SK-N-SH (cell line): ENCODE data around the gene ELP4. TPM values are rescaled to one million over a fixed set of nuclear protein-coding genes. Genes with fewer than 3 reads are reported as not detected.

ENCODE experiments used
- CTCF ChIA-PET: fragments of 300-600, 350-600 bp; formaldehyde crosslinking; extraction: SDS; loops from one replicate; lab custom pipeline; 2021; lab: Yijun Ruan, JAX
- POLR2A ChIA-PET: fragments of 350-600 bp; sonication (Branson Sonifier 250); formaldehyde crosslinking; extraction: SDS; loops from one replicate; lab custom pipeline; 2020; ENCODE audit warnings: antibody characterized with exemption, inconsistent platforms; lab: Yijun Ruan, JAX
- DNase-seq: peaks from one replicate; pipeline ENCODE4 v3.0.0; 2012
- H2AFZ ChIP-seq: fragments of 200-600 bp; sonication (generic); 2 replicates; pipeline ENCODE4 v1.8.1; 2016; ENCODE audit warnings: antibody characterized with exemption, mild to moderate bottlenecking, low read depth
- H3F3A ChIP-seq: fragments of 200-600 bp; sonication (generic); replicated peaks from 2 replicates; pipeline ENCODE3; 2016; ENCODE audit warnings: antibody characterized with exemption, mild to moderate bottlenecking; ENCODE audit not compliant: insufficient read depth
- H3K27ac ChIP-seq, 2 experiments: fragments of 200-500 bp in 1 of 2; fragments of 200-600 bp in 1 of 2; sonication (Bioruptor generic) in 1 of 2; sonication (generic), shearing (Covaris generic) in 1 of 2; 2 replicates each; pipeline versions ENCODE4 v1.5.1 to v1.6.1; 2014 to 2016; ENCODE audit warnings: low read depth in 2 of 2, inconsistent platforms in 1 of 2, low read length in 1 of 2, mild to moderate bottlenecking in 1 of 2, mixed read lengths in 1 of 2
- H3K27me3 ChIP-seq: fragments of 200-600 bp; sonication (generic), shearing (Covaris generic); 2 replicates; pipeline ENCODE4 v1.6.1; 2016; ENCODE audit warnings: mixed run types; ENCODE audit not compliant: insufficient read depth
- H3K36me3 ChIP-seq, 2 experiments: fragments of 200-500 bp in 1 of 2; fragments of 200-600 bp in 1 of 2; sonication (Bioruptor generic) in 1 of 2; sonication (generic) in 1 of 2; replicated peaks in 1 of 2; 2 replicates each; pipeline versions ENCODE3 to v1.5.1; 2014 to 2016; ENCODE audit warnings: low read length in 1 of 2, mild to moderate bottlenecking in 1 of 2; ENCODE audit not compliant: insufficient read depth in 2 of 2, control insufficient read depth in 1 of 2
- H3K4me1 ChIP-seq, 2 experiments: fragments of 200-500 bp in 1 of 2; fragments of 200-600 bp in 1 of 2; sonication (Bioruptor generic) in 1 of 2; sonication (generic), shearing (Covaris generic) in 1 of 2; 2 replicates each; pipeline versions ENCODE4 v1.5.1 to v1.6.1; 2014 to 2016; ENCODE audit warnings: low read depth in 1 of 2, low read length in 1 of 2, mixed run types in 1 of 2; ENCODE audit not compliant: insufficient read depth in 2 of 2, control insufficient read depth in 1 of 2
- H3K4me2 ChIP-seq: fragments of 200-600 bp; sonication (generic), shearing (Covaris generic); 2 replicates; pipeline ENCODE4 v1.6.1; 2017; ENCODE audit warnings: mixed run types
- H3K4me3 ChIP-seq, 2 experiments: fragments of 200-500 bp in 1 of 2; fragments of 200-600 bp in 1 of 2; sonication (Bioruptor generic) in 1 of 2; sonication (generic), shearing (Covaris generic) in 1 of 2; 2 replicates each; pipeline versions ENCODE4 v1.5.1 to v1.8.1; 2014 to 2016; ENCODE audit warnings: low read depth in 2 of 2, inconsistent platforms in 1 of 2, low read length in 1 of 2, mild to moderate bottlenecking in 1 of 2, mixed read lengths in 1 of 2, moderate library complexity in 1 of 2
- H3K79me2 ChIP-seq: fragments of 200-600 bp; sonication (generic); 2 replicates; pipeline ENCODE4 v1.8.1; 2017; ENCODE audit warnings: mild to moderate bottlenecking; ENCODE audit not compliant: insufficient read depth
- H3K9ac ChIP-seq: fragments of 200-600 bp; sonication (generic); 2 replicates; pipeline ENCODE4 v1.6.1; 2017; ENCODE audit warnings: mixed run types
- H3K9me2 ChIP-seq: fragments of 200-600 bp; sonication (generic); 2 replicates; pipeline ENCODE4 v1.6.1; 2017; ENCODE audit warnings: mixed run types
- H3K9me3 ChIP-seq: fragments of 200-600 bp; sonication (generic); 2 replicates; pipeline ENCODE4 v1.6.1; 2017; ENCODE audit warnings: mixed run types, mild to moderate bottlenecking, moderate library complexity
- H4K20me1 ChIP-seq: fragments of 200-600 bp; sonication (generic); 2 replicates; pipeline ENCODE4 v1.6.1; 2017; ENCODE audit warnings: mild to moderate bottlenecking, mixed run types; ENCODE audit not compliant: insufficient read depth
- CHD2 ChIP-seq: fragments of 150-350 bp; IDR thresholded peaks from 2 replicates; pipeline ENCODE4 v1.6.1; 2018; ENCODE audit warnings: low read length; ENCODE audit not compliant: partially characterized antibody
- ELF1 ChIP-seq: IDR thresholded peaks from 2 replicates; pipeline ENCODE4 v1.4.0; 2012
- EZH2phosphoT487 ChIP-seq: fragments of 200-600 bp; sonication (generic); IDR thresholded peaks from 2 replicates; pipeline ENCODE4 v1.6.1; 2017; ENCODE audit warnings: low read depth, mixed run types, mild to moderate bottlenecking, antibody characterized with exemption, moderate library complexity, borderline replicate concordance
- FOXJ3 ChIP-seq: sonication (generic); formaldehyde crosslinking; IDR thresholded peaks from 2 replicates; pipeline ENCODE4 v1.5.1; 2020; ENCODE audit warnings: mild to moderate bottlenecking, missing genetic modification reagents
- GABPA ChIP-seq: IDR thresholded peaks from 2 replicates; pipeline ENCODE4 v1.4.0; 2012; ENCODE audit warnings: low read depth, mild to moderate bottlenecking
- MXI1 ChIP-seq: IDR thresholded peaks from 2 replicates; pipeline ENCODE4 v1.6.1; 2012; ENCODE audit warnings: mild to moderate bottlenecking, low read depth, low read length, improper control_type of control experiment
- NFIC ChIP-seq: IDR thresholded peaks from 2 replicates; pipeline ENCODE4 v1.4.0; 2012; ENCODE audit warnings: borderline replicate concordance
- NRF1 ChIP-seq: IDR thresholded peaks from 2 replicates; pipeline ENCODE4 v1.6.1; 2012; ENCODE audit warnings: low read depth, mild to moderate bottlenecking, low read length
- POLR2AphosphoS5 ChIP-seq: IDR thresholded peaks from 2 replicates; pipeline ENCODE4 v1.6.1; 2012; ENCODE audit warnings: low read depth, low read length
- RAD21 ChIP-seq: IDR thresholded peaks from 2 replicates; pipeline ENCODE4 v1.6.1; 2012; ENCODE audit warnings: mild to moderate bottlenecking, low read length
- RFX5 ChIP-seq: IDR thresholded peaks from 2 replicates; pipeline ENCODE4 v1.6.1; 2012; ENCODE audit warnings: mild to moderate bottlenecking, improper control_type of control experiment, low read length
- SMC3 ChIP-seq: IDR thresholded peaks from 2 replicates; pipeline ENCODE4 v1.6.1; 2012; ENCODE audit warnings: low read depth, low read length, improper control_type of control experiment
- TAF1 ChIP-seq: IDR thresholded peaks from 2 replicates; pipeline ENCODE4 v1.6.1; 2012; ENCODE audit warnings: low read depth, mild to moderate bottlenecking, low read length, moderate library complexity, borderline replicate concordance
- TEAD4 ChIP-seq: IDR thresholded peaks from 2 replicates; pipeline ENCODE4 v1.4.0; 2012; ENCODE audit warnings: mild to moderate bottlenecking, borderline replicate concordance; ENCODE audit not compliant: insufficient read depth
- YY1 ChIP-seq: IDR thresholded peaks from 2 replicates; pipeline ENCODE4 v1.4.0; 2012; ENCODE audit warnings: low read depth, mild to moderate bottlenecking
- WGBS: methylation state at CpG from one replicate; pipeline ENCODE4 v1.1.6; 2017; ENCODE audit warnings: low lambda C conversion rate; 5-methylcytosine and 5-hydroxymethylcytosine counted together
- polyA plus RNA-seq, 3 experiments: library from polyadenylated mRNA; depleted of rRNA; stranded (reverse); fragments of >200 nt; gene quantifications; 2 replicates each; pipeline ENCODE4 v1.2.3, GENCODE V29; 2012
- TF ChIP-seq, protein P1 (sequence below): IDR thresholded peaks from 2 replicates; pipeline ENCODE4 v1.4.0; 2012; ENCODE audit warnings: low read depth
- TF ChIP-seq, protein P2 (sequence below): IDR thresholded peaks from 2 replicates; pipeline ENCODE4 v1.4.0; 2012; ENCODE audit warnings: low read depth, borderline replicate concordance
- TF ChIP-seq, protein P3 (sequence below): IDR thresholded peaks from 2 replicates; pipeline ENCODE4; 2012
- TF ChIP-seq, protein P4 (sequence below): fragments of 150-350 bp; IDR thresholded peaks from 2 replicates; pipeline ENCODE4 v1.6.1; 2016; ENCODE audit warnings: mild to moderate bottlenecking, low read depth, low read length

The ELP4 gene
- polyA plus RNA-seq (2012; rRNA removed) = 7.0 and 8.3 TPM in 2 replicates
- polyA plus RNA-seq (2012; cell fraction: cytosol; rRNA removed) = 9.2 and 10.5 TPM in 2 replicates
- polyA plus RNA-seq (2012; cell fraction: nucleus; rRNA removed) = 5.4 and 6.4 TPM in 2 replicates

- no peaks in the 10 kb centered on the region for H3K9me2 ChIP-seq
- peak within 1 kb of the TSS; percentile 83 for H3K9ac ChIP-seq
- DNase-seq = peak; percentile 92
- H3F3A ChIP-seq = no peaks in the 10 kb centered on the region
- peaks cover 48% of the 10 kb centered on the region for H3K79me2 ChIP-seq
- H3K4me2 ChIP-seq = peak within 1 kb of the TSS; percentile 73
- H3K4me3 ChIP-seq = peak within 1 kb of the TSS; percentile 95 to 97
- ChIA-PET CTCF (no interaction called here), POLR2A (no interaction called here)
- peaks cover 3 to 4% of the 10 kb centered on the region in 2 experiments for H3K36me3 ChIP-seq
- H3K4me1 ChIP-seq = peaks cover 12 to 22% of the 10 kb centered on the region in 2 experiments; a peak in 3 of 4 replicates
- peak within 1 kb of the TSS; percentile 97 for H2AFZ ChIP-seq
- TF ChIP-seq RAD21 = no peak
- TF ChIP-seq GABPA = no peak
- TF ChIP-seq FOXJ3 (CRISPR knock-in tag) = no peak; the same call in 1 of the 2 replicates
- no peak for TF ChIP-seq TEAD4
- no peak for TF ChIP-seq SMC3
- no peak for TF ChIP-seq EZH2phosphoT487
- TF ChIP-seq YY1 = peak; percentile 94
- no peak for TF ChIP-seq ELF1
- TF ChIP-seq MXI1 = peak; percentile 93
- TF ChIP-seq, protein P1, sequence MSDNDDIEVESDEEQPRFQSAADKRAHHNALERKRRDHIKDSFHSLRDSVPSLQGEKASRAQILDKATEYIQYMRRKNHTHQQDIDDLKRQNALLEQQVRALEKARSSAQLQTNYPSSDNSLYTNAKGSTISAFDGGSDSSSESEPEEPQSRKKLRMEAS = no peak
- peak; percentile 89; the same call in 1 of the 2 replicates for TF ChIP-seq TAF1
- peak; percentile 58 for TF ChIP-seq NFIC
- TF ChIP-seq RFX5 = peak; percentile 93
- peak; percentile 85 for TF ChIP-seq CHD2
- TF ChIP-seq, protein P2, sequence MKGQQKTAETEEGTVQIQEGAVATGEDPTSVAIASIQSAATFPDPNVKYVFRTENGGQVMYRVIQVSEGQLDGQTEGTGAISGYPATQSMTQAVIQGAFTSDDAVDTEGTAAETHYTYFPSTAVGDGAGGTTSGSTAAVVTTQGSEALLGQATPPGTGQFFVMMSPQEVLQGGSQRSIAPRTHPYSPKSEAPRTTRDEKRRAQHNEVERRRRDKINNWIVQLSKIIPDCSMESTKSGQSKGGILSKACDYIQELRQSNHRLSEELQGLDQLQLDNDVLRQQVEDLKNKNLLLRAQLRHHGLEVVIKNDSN = no peak
- TF ChIP-seq NRF1 = no peak
- TF ChIP-seq POLR2AphosphoS5 = peak; percentile 77
- TF ChIP-seq, protein P3, sequence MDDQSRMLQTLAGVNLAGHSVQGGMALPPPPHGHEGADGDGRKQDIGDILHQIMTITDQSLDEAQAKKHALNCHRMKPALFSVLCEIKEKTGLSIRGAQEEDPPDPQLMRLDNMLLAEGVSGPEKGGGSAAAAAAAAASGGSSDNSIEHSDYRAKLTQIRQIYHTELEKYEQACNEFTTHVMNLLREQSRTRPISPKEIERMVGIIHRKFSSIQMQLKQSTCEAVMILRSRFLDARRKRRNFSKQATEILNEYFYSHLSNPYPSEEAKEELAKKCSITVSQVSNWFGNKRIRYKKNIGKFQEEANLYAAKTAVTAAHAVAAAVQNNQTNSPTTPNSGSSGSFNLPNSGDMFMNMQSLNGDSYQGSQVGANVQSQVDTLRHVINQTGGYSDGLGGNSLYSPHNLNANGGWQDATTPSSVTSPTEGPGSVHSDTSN = peak; percentile 39; the same call in 1 of the 2 replicates
- TF ChIP-seq, protein P4, sequence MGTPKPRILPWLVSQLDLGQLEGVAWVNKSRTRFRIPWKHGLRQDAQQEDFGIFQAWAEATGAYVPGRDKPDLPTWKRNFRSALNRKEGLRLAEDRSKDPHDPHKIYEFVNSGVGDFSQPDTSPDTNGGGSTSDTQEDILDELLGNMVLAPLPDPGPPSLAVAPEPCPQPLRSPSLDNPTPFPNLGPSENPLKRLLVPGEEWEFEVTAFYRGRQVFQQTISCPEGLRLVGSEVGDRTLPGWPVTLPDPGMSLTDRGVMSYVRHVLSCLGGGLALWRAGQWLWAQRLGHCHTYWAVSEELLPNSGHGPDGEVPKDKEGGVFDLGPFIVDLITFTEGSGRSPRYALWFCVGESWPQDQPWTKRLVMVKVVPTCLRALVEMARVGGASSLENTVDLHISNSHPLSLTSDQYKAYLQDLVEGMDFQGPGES = peak; percentile 83
- H3K27me3 ChIP-seq = no peaks in the 10 kb centered on the region
- WGBS = 1% methylated on average over 27 of the region's 47 CpGs
- H3K27ac ChIP-seq = peak within 1 kb of the TSS; percentile 57 to 92; a peak in 3 of 4 replicates
- no peaks in the 10 kb centered on the region for H4K20me1 ChIP-seq
- no peaks in the 10 kb centered on the region for H3K9me3 ChIP-seq
Observed at GRCh38 chr11:31509429-31510345, at the start of gene ELP4, which contains the start of gene IMMP1L. Gene ELP4 (plus strand): TSS chr11:31509767. CDS start chr11:31509785, 18 bp downstream. Gene IMMP1L (minus strand): TSS chr11:31509622. CDS start chr11:31463276, 46,346 bp downstream.
